SK-N-MC (cell line): Measurements from ENCODE around the gene COQ8A.

Source experiments
- EZH2 ChIP-seq: fragments of 200-600 bp; sonication (generic); IDR thresholded peaks from one replicate; pipeline ENCODE4 v1.6.1; 2017; ENCODE audit warnings: antibody characterized with exemption
- FOXP2 ChIP-seq: optimal IDR thresholded peaks from 2 replicates; pipeline ENCODE3; 2011; ENCODE audit warnings: mild to moderate bottlenecking, moderate library complexity; ENCODE audit not compliant: insufficient read depth; ENCODE audit errors: extremely low read length, control extremely low read depth
- POLR2AphosphoS5 ChIP-seq: IDR thresholded peaks from 2 replicates; pipeline ENCODE4 v1.6.1; 2012; ENCODE audit warnings: mild to moderate bottlenecking, low read depth, low read length, borderline replicate concordance

- TF ChIP-seq POLR2AphosphoS5 (no peak), EZH2 (no peak), FOXP2 (no peak)
Measured at GRCh38 chr1:226958300-226958699, 18.2 kb downstream of the COQ8A start.
